OCI-LY3 (cell line): ENCODE results near the gene ERG.

ENCODE experiments used
- EZH2phosphoT487 ChIP-seq: fragments of 200-600 bp; shearing (Covaris generic); IDR thresholded peaks from 2 replicates; pipeline ENCODE4 v1.6.1; 2018; ENCODE audit warnings: antibody characterized with exemption, mixed run types, low read depth
- TF ChIP-seq, protein P1 (sequence below): fragments of 200-600, 300-600 bp; sonication (generic); IDR thresholded peaks from 2 replicates; pipeline ENCODE4 v1.5.1; 2014; ENCODE audit warnings: antibody characterized with exemption, low read length, low read depth

DNA sequence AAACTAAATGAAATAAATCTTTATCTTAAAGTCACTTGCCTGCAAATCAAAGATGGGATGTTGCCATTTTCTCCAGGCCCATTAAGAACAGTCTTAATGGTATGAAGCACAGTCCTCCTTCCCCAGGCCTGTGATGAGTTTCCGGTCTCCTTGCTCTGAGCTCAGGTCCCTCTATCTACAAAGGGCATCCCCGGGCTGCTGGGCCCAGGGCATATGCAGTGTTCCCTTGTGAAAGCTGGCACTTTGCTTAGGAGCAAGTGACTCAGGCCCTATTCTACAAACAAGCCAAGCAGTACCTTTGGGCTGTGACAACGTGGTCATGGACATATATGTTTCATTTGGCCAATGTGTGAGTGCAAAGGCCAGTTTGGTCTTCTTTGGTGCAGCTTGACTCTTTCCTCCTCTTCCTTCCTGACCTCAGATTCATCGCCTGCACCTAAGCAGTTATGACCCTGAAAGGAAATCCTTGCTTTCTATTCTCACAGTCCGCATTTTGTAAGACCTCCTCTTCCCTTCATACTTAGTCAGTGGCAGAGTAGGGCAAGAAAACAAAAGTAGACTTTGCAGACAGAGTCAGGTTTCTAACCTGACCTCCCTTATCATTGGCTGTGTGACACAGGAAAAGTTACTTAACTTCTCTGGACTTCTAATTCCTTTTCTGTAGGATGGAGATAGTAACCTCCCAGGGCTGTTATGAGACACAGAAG is 109.5 kb downstream of the ERG start:
- TF ChIP-seq, protein P1, sequence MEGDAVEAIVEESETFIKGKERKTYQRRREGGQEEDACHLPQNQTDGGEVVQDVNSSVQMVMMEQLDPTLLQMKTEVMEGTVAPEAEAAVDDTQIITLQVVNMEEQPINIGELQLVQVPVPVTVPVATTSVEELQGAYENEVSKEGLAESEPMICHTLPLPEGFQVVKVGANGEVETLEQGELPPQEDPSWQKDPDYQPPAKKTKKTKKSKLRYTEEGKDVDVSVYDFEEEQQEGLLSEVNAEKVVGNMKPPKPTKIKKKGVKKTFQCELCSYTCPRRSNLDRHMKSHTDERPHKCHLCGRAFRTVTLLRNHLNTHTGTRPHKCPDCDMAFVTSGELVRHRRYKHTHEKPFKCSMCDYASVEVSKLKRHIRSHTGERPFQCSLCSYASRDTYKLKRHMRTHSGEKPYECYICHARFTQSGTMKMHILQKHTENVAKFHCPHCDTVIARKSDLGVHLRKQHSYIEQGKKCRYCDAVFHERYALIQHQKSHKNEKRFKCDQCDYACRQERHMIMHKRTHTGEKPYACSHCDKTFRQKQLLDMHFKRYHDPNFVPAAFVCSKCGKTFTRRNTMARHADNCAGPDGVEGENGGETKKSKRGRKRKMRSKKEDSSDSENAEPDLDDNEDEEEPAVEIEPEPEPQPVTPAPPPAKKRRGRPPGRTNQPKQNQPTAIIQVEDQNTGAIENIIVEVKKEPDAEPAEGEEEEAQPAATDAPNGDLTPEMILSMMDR, result no peak
- no peak for TF ChIP-seq EZH2phosphoT487
